HUES64 (cell line): ENCODE data around the gene TYW5.

ENCODE experiments used
- H3K27ac ChIP-seq: 2 replicates; pipeline ENCODE4 v1.7.0; 2013; ENCODE audit warnings: low read depth, low read length, inconsistent platforms
- H3K27me3 ChIP-seq: 2 replicates; pipeline ENCODE4 v1.6.1; 2013; ENCODE audit warnings: mild to moderate bottlenecking, low read length; ENCODE audit not compliant: insufficient read depth
- H3K36me3 ChIP-seq: 2 replicates; pipeline ENCODE4 v1.6.1; 2013; ENCODE audit warnings: mild to moderate bottlenecking, low read length; ENCODE audit not compliant: insufficient read depth
- H3K4me1 ChIP-seq: 2 replicates; pipeline ENCODE4 v1.6.1; 2013; ENCODE audit warnings: mild to moderate bottlenecking, low read length, moderate library complexity; ENCODE audit not compliant: insufficient read depth
- H3K4me3 ChIP-seq: 2 replicates; pipeline ENCODE4 v1.5.1; 2013; ENCODE audit warnings: mild to moderate bottlenecking, low read length, moderate library complexity
- H3K9ac ChIP-seq: 2 replicates; pipeline ENCODE4 v1.6.1; 2013; ENCODE audit warnings: mild to moderate bottlenecking, low read depth, low read length
- H3K9me3 ChIP-seq: 2 replicates; pipeline ENCODE4 v1.6.1; 2013; ENCODE audit warnings: low read depth, low read length; ENCODE audit not compliant: insufficient read depth
- WGBS: fragments of 150-250, 120-280 bp; methylation state at CpG from one replicate; pipeline ENCODE4 v1.1.7; 2013; ENCODE audit warnings: missing lambda C conversion rate; 5-methylcytosine and 5-hydroxymethylcytosine counted together

Gene TYW5

GRCh38 chr2:199987586-199987985 is 32.3 kb upstream of the TYW5 start:
- Histone ChIP-seq H3K36me3 (no peaks in the 10 kb centered on the region), H3K4me3 (no peak overlapping the region), H3K9ac (no peak overlapping the region), H3K27ac (no peak overlapping the region), H3K9me3 (no peaks in the 10 kb centered on the region), H3K4me1 (peaks cover 27% of the 10 kb centered on the region), H3K27me3 (no peaks in the 10 kb centered on the region)
- 95% methylated on average over 1 of the region's 2 CpGs for WGBS

GRCh38 chr2:199985625-199986207 is 30.4 kb upstream of the TYW5 start:
- H3K4me1 ChIP-seq, result peaks cover 32% of the 10 kb centered on the region
- WGBS, result 72% methylated on average over 5 of the region's 6 CpGs
- H3K4me3 ChIP-seq, result no peak overlapping the region
- H3K9ac ChIP-seq, result no peak overlapping the region
- H3K9me3 ChIP-seq, result no peaks in the 10 kb centered on the region
- H3K27ac ChIP-seq, result no peak overlapping the region
- H3K27me3 ChIP-seq, result no peaks in the 10 kb centered on the region
- H3K36me3 ChIP-seq, result no peaks in the 10 kb centered on the region

- no peaks in the 10 kb centered on the region for H3K9me3 ChIP-seq
- no peaks in the 10 kb centered on the region for H3K36me3 ChIP-seq
- H3K4me1 ChIP-seq, result peaks cover 34% of the 10 kb centered on the region
- no peak overlapping the region for H3K9ac ChIP-seq
- H3K27ac ChIP-seq, result no peak overlapping the region
- no peaks in the 10 kb centered on the region for H3K27me3 ChIP-seq
- H3K4me3 ChIP-seq, result no peak overlapping the region
- WGBS, result 100% methylated on average over 1 of the region's 2 CpGs
Measured at GRCh38 chr2:199984755-199985154, 29.5 kb upstream of the TYW5 start.

- H3K9me3 ChIP-seq, result no peaks in the 10 kb centered on the region
- H3K27ac ChIP-seq, result peak overlapping the region; percentile 68; the same call in 1 of the 2 replicates
- no peak overlapping the region for H3K4me3 ChIP-seq
- peaks cover 37% of the 10 kb centered on the region for H3K4me1 ChIP-seq
- 94% methylated on average over 4 of the region's 4 CpGs for WGBS
- H3K36me3 ChIP-seq, result no peaks in the 10 kb centered on the region
- H3K27me3 ChIP-seq, result no peaks in the 10 kb centered on the region
- no peak overlapping the region for H3K9ac ChIP-seq
Measured at GRCh38 chr2:199984159-199984558, 28.9 kb upstream of the TYW5 start.

GRCh38 chr2:199983534-199983933 is 28.2 kb upstream of the TYW5 start:
- peak overlapping the region; percentile 68; the same call in 1 of the 2 replicates for H3K27ac ChIP-seq
- H3K9me3 ChIP-seq, result no peaks in the 10 kb centered on the region
- 0% methylated on average over 1 of the region's 1 CpG for WGBS
- no peaks in the 10 kb centered on the region for H3K36me3 ChIP-seq
- no peaks in the 10 kb centered on the region for H3K27me3 ChIP-seq
- no peak overlapping the region for H3K4me3 ChIP-seq
- no peak overlapping the region for H3K9ac ChIP-seq
- peaks cover 37% of the 10 kb centered on the region for H3K4me1 ChIP-seq

- no peak overlapping the region for H3K4me3 ChIP-seq
- 68% methylated on average over 5 of the region's 5 CpGs for WGBS
- H3K4me1 ChIP-seq, result peaks cover 31% of the 10 kb centered on the region
- H3K27ac ChIP-seq, result no peak overlapping the region
- no peaks in the 10 kb centered on the region for H3K27me3 ChIP-seq
- H3K9me3 ChIP-seq, result no peaks in the 10 kb centered on the region
- H3K36me3 ChIP-seq, result no peaks in the 10 kb centered on the region
- H3K9ac ChIP-seq, result no peak overlapping the region
Measured at GRCh38 chr2:199982126-199982843, 27.0 kb upstream of the TYW5 start.

GRCh38 chr2:199979832-199980628 is 24.7 kb upstream of the TYW5 start:
- 14% methylated on average over 10 of the region's 12 CpGs for WGBS
- Histone ChIP-seq H3K9me3 (no peaks in the 10 kb centered on the region), H3K27ac (no peak overlapping the region; the same call in 1 of the 2 replicates), H3K27me3 (no peaks in the 10 kb centered on the region), H3K36me3 (no peaks in the 10 kb centered on the region), H3K4me3 (peak overlapping the region; percentile 38), H3K4me1 (peaks cover 30% of the 10 kb centered on the region), H3K9ac (peak overlapping the region; percentile 14; the same call in 1 of the 2 replicates)

GRCh38 chr2:199979398-199979797 is 24.1 kb upstream of the TYW5 start:
- Histone ChIP-seq H3K9ac (peak overlapping the region; percentile 14; the same call in 1 of the 2 replicates), H3K4me3 (peak overlapping the region; percentile 38; the same call in 1 of the 2 replicates), H3K36me3 (no peaks in the 10 kb centered on the region), H3K27ac (no peak overlapping the region; the same call in 1 of the 2 replicates), H3K4me1 (peaks cover 28% of the 10 kb centered on the region), H3K9me3 (no peaks in the 10 kb centered on the region), H3K27me3 (no peaks in the 10 kb centered on the region)
- 91% methylated on average over 4 of the region's 5 CpGs for WGBS

- H3K4me1 ChIP-seq, result peaks cover 14% of the 10 kb centered on the region; the same call in 1 of the 2 replicates
- no peak overlapping the region for H3K4me3 ChIP-seq
- no peak overlapping the region for H3K9ac ChIP-seq
- H3K9me3 ChIP-seq, result no peaks in the 10 kb centered on the region
- no peaks in the 10 kb centered on the region for H3K36me3 ChIP-seq
- no peaks in the 10 kb centered on the region for H3K27me3 ChIP-seq
- H3K27ac ChIP-seq, result no peak overlapping the region
Measured at GRCh38 chr2:199977984-199978415, 22.7 kb upstream of the TYW5 start.

GRCh38 chr2:199975273-199975895 is 20.1 kb upstream of the TYW5 start:
- Histone ChIP-seq H3K36me3 (no peaks in the 10 kb centered on the region), H3K9me3 (no peaks in the 10 kb centered on the region), H3K4me1 (0 out of 2 replicates have a peak, but pooled peaks cover 5% of the 10 kb centered on the region), H3K27ac (no peak overlapping the region), H3K4me3 (no peak overlapping the region), H3K27me3 (no peaks in the 10 kb centered on the region), H3K9ac (no peak overlapping the region)
- WGBS, result 98% methylated on average over 3 of the region's 3 CpGs

- no peaks in the 10 kb centered on the region for H3K9me3 ChIP-seq
- H3K9ac ChIP-seq, result no peak overlapping the region
- H3K27ac ChIP-seq, result no peak overlapping the region
- 40% methylated on average over 2 of the region's 2 CpGs for WGBS
- H3K27me3 ChIP-seq, result no peaks in the 10 kb centered on the region
- no peaks in the 10 kb centered on the region for H3K36me3 ChIP-seq
- H3K4me1 ChIP-seq, result no peaks in the 10 kb centered on the region
- H3K4me3 ChIP-seq, result no peak overlapping the region
Measured at GRCh38 chr2:199973703-199974102, 18.4 kb upstream of the TYW5 start.
